Caco-2 (cell line): Measurements from ENCODE around the gene DIAPH2. TPM values are rescaled to one million over a fixed set of nuclear protein-coding genes. Genes with fewer than 3 reads are reported as not detected.

Source experiments
- BruUV-seq: library from RNA; stranded (reverse); fragments of 400-500 nt; replicated peaks from 2 replicates; lab custom pipeline; 2021; lab: Mats Ljungman, UMichigan
- CTCF ChIA-PET: fragments of 300-600 bp; sonication (Branson Sonifier 250); formaldehyde crosslinking; loops from one replicate; lab custom pipeline; 2022; ENCODE audit warnings: antibody characterized with exemption; lab: Charles Lee
- POLR2A ChIA-PET: fragments of 300-600 bp; sonication (Branson Sonifier 250); formaldehyde crosslinking; loops from one replicate; lab custom pipeline; 2022; ENCODE audit warnings: antibody characterized with exemption; lab: Charles Lee
- DNase-seq, 2 experiments: peaks; one replicate each; pipeline versions ENCODE4 v3.0.0 to v3.0.0-alpha.2; 2020 to 2022
- H3K27me3 ChIP-seq: replicated peaks from 2 replicates; pipeline ENCODE4 v1.6.0; 2011; ENCODE audit warnings: low read length; ENCODE audit not compliant: control insufficient read depth, insufficient read depth
- H3K36me3 ChIP-seq: 2 replicates; pipeline ENCODE4 v1.5.1; 2011; ENCODE audit warnings: low read length; ENCODE audit not compliant: control insufficient read depth, insufficient read depth
- H3K4me1 ChIP-seq: fragments of 250-450 bp; sonication (Bioruptor Pico); 2 replicates; pipeline ENCODE4 v1.5.1; 2020; ENCODE audit warnings: mild to moderate bottlenecking
- H3K4me3 ChIP-seq: 2 replicates; pipeline ENCODE4 v1.5.1; 2011; ENCODE audit warnings: low read depth, mild to moderate bottlenecking, control low read depth, low read length
- H3K9me3 ChIP-seq: fragments of 250-450 bp; sonication (Bioruptor Pico); 2 replicates; pipeline ENCODE4 v1.5.1; 2020; ENCODE audit warnings: mild to moderate bottlenecking, moderate library complexity
- H3K27ac Mint-ChIP-seq: one replicate; pipeline ENCODE4 v1.8.0; 2022; ENCODE audit warnings: mixed read lengths; ENCODE audit not compliant: unreplicated experiment
- H3K27me3 Mint-ChIP-seq: one replicate; pipeline ENCODE4 v1.8.0; 2022; ENCODE audit warnings: mixed read lengths; ENCODE audit not compliant: insufficient read depth, unreplicated experiment
- H3K36me3 Mint-ChIP-seq: one replicate; pipeline ENCODE4 v1.8.0; 2022; ENCODE audit warnings: mild to moderate bottlenecking, mixed read lengths; ENCODE audit not compliant: insufficient read depth, unreplicated experiment
- H3K4me1 Mint-ChIP-seq: one replicate; pipeline ENCODE4 v1.8.0; 2022; ENCODE audit warnings: low read depth, mixed read lengths; ENCODE audit not compliant: unreplicated experiment
- H3K4me3 Mint-ChIP-seq: one replicate; pipeline ENCODE4 v1.8.0; 2022; ENCODE audit warnings: mild to moderate bottlenecking, moderate library complexity, mixed read lengths; ENCODE audit not compliant: unreplicated experiment
- H3K9me3 Mint-ChIP-seq: one replicate; pipeline ENCODE4 v1.8.0; 2022; ENCODE audit warnings: mixed read lengths; ENCODE audit not compliant: unreplicated experiment
- CTCF ChIP-seq, 2 experiments: fragments of 200-600 bp in 1 of 2; IDR thresholded peaks; 1 replicate in 1 of 2; 2 replicates in 1 of 2; pipeline versions ENCODE4 v1.5.1 to v1.8.0; 2011 to 2022; ENCODE audit warnings: antibody characterized with exemption in 1 of 2, control low read depth in 1 of 2, inconsistent platforms in 1 of 2, low read depth in 1 of 2, low read length in 1 of 2, mild to moderate bottlenecking in 1 of 2, moderate library complexity in 1 of 2; ENCODE audit not compliant: insufficient read depth in 1 of 2, severe bottlenecking in 1 of 2, unreplicated experiment in 1 of 2
- intact Hi-C: fragments of 100-400 bp; cut with micrococcal nuclease; formaldehyde crosslinking; loops from one replicate; pipeline ENCODE4 v1.10.0; 2022; ENCODE audit not compliant: unreplicated experiment
- total RNA-seq: library from RNA; stranded (reverse); gene quantifications from 2 replicates; pipeline ENCODE4 v1.2.3, GENCODE V29; 2022

The DIAPH2 gene
- total RNA-seq, 1 experiment from 2014 or later: 16.1 TPM

- intact Hi-C loops: no loop called here
- no peaks in the 10 kb centered on the region for H3K4me1 ChIP-seq
- ChIA-PET CTCF (no interaction called here), POLR2A (no interaction called here)
- no peak overlapping the region for H3K4me3 Mint-ChIP-seq
- no peak overlapping the region for H3K4me3 ChIP-seq
- no peaks in the 10 kb centered on the region for H3K36me3 Mint-ChIP-seq
- TF ChIP-seq CTCF (IDR thresholded peaks at IDR 0.05; ENCODE audit: insufficient read depth in 1 of 2, low read depth in 1 of 2, low read length in 1 of 2, severe bottlenecking in 1 of 2, unreplicated experiment in 1 of 2): no peak
- BruUV-seq: no TSS peak
- no peaks in the 10 kb centered on the region for H3K27me3 ChIP-seq
- no peaks in the 10 kb centered on the region for H3K9me3 ChIP-seq
- H3K4me1 Mint-ChIP-seq: no peaks in the 10 kb centered on the region
- H3K36me3 ChIP-seq: no peaks in the 10 kb centered on the region
- DNase-seq: no peak
- H3K27ac Mint-ChIP-seq: no peak overlapping the region
- H3K9me3 Mint-ChIP-seq: no peaks in the 10 kb centered on the region
- no peaks in the 10 kb centered on the region for H3K27me3 Mint-ChIP-seq
These were observed 294.3 kb downstream of the DIAPH2 start for GRCh38 chrX:96978906-96979305.

GRCh38 chrX:96979766-96980165 is 295.1 kb downstream of the DIAPH2 start:
- BruUV-seq: no TSS peak
- Mint-ChIP-seq H3K36me3 (no peaks in the 10 kb centered on the region), H3K9me3 (no peaks in the 10 kb centered on the region), H3K27me3 (no peaks in the 10 kb centered on the region), H3K4me3 (no peak overlapping the region), H3K4me1 (no peaks in the 10 kb centered on the region), H3K27ac (no peak overlapping the region)
- Histone ChIP-seq H3K9me3 (no peaks in the 10 kb centered on the region), H3K4me3 (no peak overlapping the region), H3K36me3 (no peaks in the 10 kb centered on the region), H3K27me3 (no peaks in the 10 kb centered on the region), H3K4me1 (no peaks in the 10 kb centered on the region; the same call in 1 of the 2 replicates)
- TF ChIP-seq CTCF (IDR thresholded peaks at IDR 0.05; ENCODE audit: insufficient read depth in 1 of 2, low read depth in 1 of 2, low read length in 1 of 2, severe bottlenecking in 1 of 2, unreplicated experiment in 1 of 2): no peak
- POLR2A ChIA-PET: no interaction called here
- CTCF ChIA-PET: no interaction called here
- DNase-seq: no peak
- intact Hi-C loops: no loop called here

- H3K36me3 Mint-ChIP-seq: no peaks in the 10 kb centered on the region
- no peak for TF ChIP-seq CTCF (IDR thresholded peaks at IDR 0.05; ENCODE audit: insufficient read depth in 1 of 2, low read depth in 1 of 2, low read length in 1 of 2, severe bottlenecking in 1 of 2, unreplicated experiment in 1 of 2)
- no peaks in the 10 kb centered on the region for H3K9me3 Mint-ChIP-seq
- ChIA-PET CTCF (no interaction called here), POLR2A (no interaction called here)
- H3K4me3 Mint-ChIP-seq: no peak overlapping the region
- H3K4me1 Mint-ChIP-seq: no peaks in the 10 kb centered on the region
- BruUV-seq: no TSS peak
- DNase-seq: no peak
- no peaks in the 10 kb centered on the region for H3K27me3 ChIP-seq
- H3K9me3 ChIP-seq: no peaks in the 10 kb centered on the region
- H3K36me3 ChIP-seq: no peaks in the 10 kb centered on the region
- no peak overlapping the region for H3K4me3 ChIP-seq
- H3K27me3 Mint-ChIP-seq: no peaks in the 10 kb centered on the region
- peaks cover 5% of the 10 kb centered on the region; the same call in 1 of the 2 replicates for H3K4me1 ChIP-seq
- intact Hi-C loops: no loop called here
- no peak overlapping the region for H3K27ac Mint-ChIP-seq
These were observed 297.5 kb downstream of the DIAPH2 start for GRCh38 chrX:96982161-96982560.
